Measurements from ENCODE around the gene SERPINA3.

Gene SERPINA3

DNA sequence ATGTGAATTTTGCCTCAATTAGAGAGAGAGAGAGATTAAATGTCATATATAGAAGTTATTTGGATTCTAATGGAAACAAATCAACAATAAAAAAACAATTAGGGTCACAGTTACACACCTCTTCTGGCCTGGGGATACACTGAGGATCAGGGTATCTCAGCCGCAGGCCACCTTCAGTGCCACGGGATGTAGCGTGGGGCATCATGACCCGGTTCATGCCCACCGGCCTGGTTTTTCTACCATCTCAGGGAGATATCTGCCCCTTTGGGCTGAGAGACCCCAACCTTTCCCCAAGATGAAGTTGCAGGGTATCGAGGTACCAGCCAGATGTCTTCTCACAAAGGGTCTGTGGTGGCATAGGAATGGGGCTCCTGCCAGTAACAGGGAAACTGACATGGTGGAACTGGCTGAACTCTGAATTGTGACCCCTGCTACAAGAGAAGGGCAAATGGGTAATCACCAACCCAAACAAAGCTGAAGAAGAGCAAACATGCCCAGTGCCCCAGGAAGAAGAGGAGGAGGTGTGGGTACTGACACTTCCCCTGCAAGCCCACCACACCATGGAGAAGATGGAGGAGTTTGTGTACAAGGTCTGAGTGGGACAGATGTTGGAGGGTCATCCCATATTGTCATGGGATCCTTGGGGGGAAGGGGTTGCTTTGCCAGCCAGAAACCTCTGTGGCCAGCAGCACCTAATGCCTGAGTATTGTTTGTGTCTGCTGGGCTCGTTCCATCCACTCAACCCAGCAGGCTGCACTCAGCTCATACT, 19.5 kb downstream of the SERPINA3 start:
- Histone ChIP-seq H3K9ac (ENCODE audit: low read depth, low read length, poor library complexity, severe bottlenecking) (no peak overlapping the region), H3K9me2 (replicated peaks; ENCODE audit: low read depth, low read length) (no peaks in the 10 kb centered on the region), H2AFZ (ENCODE audit: low read length) (no peak overlapping the region), H3K4me2 (ENCODE audit: low read depth, low read length, poor library complexity, severe bottlenecking) (no peak overlapping the region), H4K20me1 (ENCODE audit: insufficient read depth, low read length, poor library complexity, severe bottlenecking) (no peaks in the 10 kb centered on the region), H3K36me3 (ENCODE audit: insufficient read depth, low read length) (no peaks in the 10 kb centered on the region), H3K9me3 (ENCODE audit: insufficient read depth, low read depth, low read length) (0 out of 2 replicates have a peak, but pooled peaks cover 6% of the 10 kb centered on the region), H3F3A (ENCODE audit: low read depth) (no peaks in the 10 kb centered on the region), H3K4me1 (ENCODE audit: insufficient read depth, low read length, poor library complexity, severe bottlenecking) (no peaks in the 10 kb centered on the region), H3K27me3 (ENCODE audit: insufficient read depth, low read length, poor library complexity, severe bottlenecking) (no peaks in the 10 kb centered on the region), H3K4me3 (ENCODE audit: low read length, poor library complexity, severe bottlenecking) (no peak overlapping the region), H3K79me2 (ENCODE audit: insufficient read depth, low read length) (no peaks in the 10 kb centered on the region)
- no peak for TF ChIP-seq EZH2phosphoT487 (IDR thresholded peaks at IDR 0.05; ENCODE audit: borderline replicate concordance)
- TF ChIP-seq, protein P1, sequence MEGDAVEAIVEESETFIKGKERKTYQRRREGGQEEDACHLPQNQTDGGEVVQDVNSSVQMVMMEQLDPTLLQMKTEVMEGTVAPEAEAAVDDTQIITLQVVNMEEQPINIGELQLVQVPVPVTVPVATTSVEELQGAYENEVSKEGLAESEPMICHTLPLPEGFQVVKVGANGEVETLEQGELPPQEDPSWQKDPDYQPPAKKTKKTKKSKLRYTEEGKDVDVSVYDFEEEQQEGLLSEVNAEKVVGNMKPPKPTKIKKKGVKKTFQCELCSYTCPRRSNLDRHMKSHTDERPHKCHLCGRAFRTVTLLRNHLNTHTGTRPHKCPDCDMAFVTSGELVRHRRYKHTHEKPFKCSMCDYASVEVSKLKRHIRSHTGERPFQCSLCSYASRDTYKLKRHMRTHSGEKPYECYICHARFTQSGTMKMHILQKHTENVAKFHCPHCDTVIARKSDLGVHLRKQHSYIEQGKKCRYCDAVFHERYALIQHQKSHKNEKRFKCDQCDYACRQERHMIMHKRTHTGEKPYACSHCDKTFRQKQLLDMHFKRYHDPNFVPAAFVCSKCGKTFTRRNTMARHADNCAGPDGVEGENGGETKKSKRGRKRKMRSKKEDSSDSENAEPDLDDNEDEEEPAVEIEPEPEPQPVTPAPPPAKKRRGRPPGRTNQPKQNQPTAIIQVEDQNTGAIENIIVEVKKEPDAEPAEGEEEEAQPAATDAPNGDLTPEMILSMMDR (conservative IDR thresholded peaks at IDR 0.05; ENCODE audit: low read length): no peak

DNA sequence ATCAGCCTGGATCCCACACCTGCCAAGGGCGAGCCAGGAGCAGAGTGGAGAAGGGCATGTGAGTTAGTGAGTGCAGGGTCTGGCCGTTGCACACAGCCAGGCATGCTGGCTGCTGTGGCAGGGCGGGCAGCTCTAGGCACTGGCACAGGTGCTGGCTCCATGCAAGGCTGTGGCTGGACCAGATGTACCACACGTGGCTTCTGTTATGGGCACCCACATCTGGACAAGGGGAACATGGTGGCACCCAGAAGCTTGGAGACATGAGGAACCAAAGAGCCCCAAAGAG, 20.1 kb downstream of the SERPINA3 start:
- Histone ChIP-seq H3K4me1 (ENCODE audit: insufficient read depth, low read length, poor library complexity, severe bottlenecking) (no peaks in the 10 kb centered on the region), H3K36me3 (ENCODE audit: insufficient read depth, low read length) (no peaks in the 10 kb centered on the region), H3K79me2 (ENCODE audit: insufficient read depth, low read length) (no peaks in the 10 kb centered on the region), H4K20me1 (ENCODE audit: insufficient read depth, low read length, poor library complexity, severe bottlenecking) (no peaks in the 10 kb centered on the region), H3F3A (ENCODE audit: low read depth) (no peaks in the 10 kb centered on the region), H3K4me3 (ENCODE audit: low read length, poor library complexity, severe bottlenecking) (no peak overlapping the region), H3K9me3 (ENCODE audit: insufficient read depth, low read depth, low read length) (0 out of 2 replicates have a peak, but pooled peaks cover 6% of the 10 kb centered on the region), H3K9ac (ENCODE audit: low read depth, low read length, poor library complexity, severe bottlenecking) (no peak overlapping the region), H3K27me3 (ENCODE audit: insufficient read depth, low read length, poor library complexity, severe bottlenecking) (no peaks in the 10 kb centered on the region), H2AFZ (ENCODE audit: low read length) (no peak overlapping the region), H3K9me2 (replicated peaks; ENCODE audit: low read depth, low read length) (no peaks in the 10 kb centered on the region), H3K4me2 (ENCODE audit: low read depth, low read length, poor library complexity, severe bottlenecking) (no peak overlapping the region)
- TF ChIP-seq, protein P1 (conservative IDR thresholded peaks at IDR 0.05; ENCODE audit: low read length): no peak
- TF ChIP-seq EZH2phosphoT487 (IDR thresholded peaks at IDR 0.05; ENCODE audit: borderline replicate concordance): no peak

DNA sequence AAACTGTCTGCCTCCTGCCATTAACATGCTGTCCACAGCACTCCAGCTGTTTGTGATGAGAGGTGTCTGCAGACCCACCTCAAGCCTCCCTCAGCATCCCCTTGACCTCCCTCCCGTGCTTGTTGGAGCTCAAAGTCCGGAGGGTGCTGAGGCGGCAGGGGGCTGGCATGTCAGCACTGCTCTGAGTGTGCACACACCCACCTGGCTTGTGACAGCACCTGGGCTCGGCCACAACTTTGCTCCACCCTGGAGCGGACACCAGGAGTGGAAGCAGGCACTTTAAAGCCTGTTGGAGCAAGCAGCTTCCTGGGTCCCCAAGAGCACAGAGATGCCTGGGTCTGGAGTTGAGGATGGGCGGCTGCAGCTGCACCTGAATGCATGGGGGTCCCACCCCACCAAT, 20.9 kb downstream of the SERPINA3 start:
- TF ChIP-seq, protein P1 (conservative IDR thresholded peaks at IDR 0.05; ENCODE audit: low read length): no peak
- no peak for TF ChIP-seq EZH2phosphoT487 (IDR thresholded peaks at IDR 0.05; ENCODE audit: borderline replicate concordance)
- Histone ChIP-seq H3K36me3 (ENCODE audit: insufficient read depth, low read length) (no peaks in the 10 kb centered on the region), H3K9me2 (replicated peaks; ENCODE audit: low read depth, low read length) (no peaks in the 10 kb centered on the region), H4K20me1 (ENCODE audit: insufficient read depth, low read length, poor library complexity, severe bottlenecking) (no peaks in the 10 kb centered on the region), H3K4me3 (ENCODE audit: low read length, poor library complexity, severe bottlenecking) (no peak overlapping the region), H3K79me2 (ENCODE audit: insufficient read depth, low read length) (no peaks in the 10 kb centered on the region), H3K9me3 (ENCODE audit: insufficient read depth, low read depth, low read length) (0 out of 2 replicates have a peak, but pooled peaks cover 6% of the 10 kb centered on the region), H3K9ac (ENCODE audit: low read depth, low read length, poor library complexity, severe bottlenecking) (no peak overlapping the region), H3K27me3 (ENCODE audit: insufficient read depth, low read length, poor library complexity, severe bottlenecking) (no peaks in the 10 kb centered on the region), H3F3A (ENCODE audit: low read depth) (no peaks in the 10 kb centered on the region), H2AFZ (ENCODE audit: low read length) (no peak overlapping the region), H3K4me1 (ENCODE audit: insufficient read depth, low read length, poor library complexity, severe bottlenecking) (no peaks in the 10 kb centered on the region), H3K4me2 (ENCODE audit: low read depth, low read length, poor library complexity, severe bottlenecking) (no peak overlapping the region)
